Heart left ventricle (tissue), 16 donors: Measurements from ENCODE around the gene NTRK1. TPM values are rescaled to one million over a fixed set of nuclear protein-coding genes. Genes with fewer than 3 reads are reported as not detected.

ENCODE experiments used
- ATAC-seq, 4 donors: fragments of 200-7000 bp; cut with Tn5 transposase; one replicate each; pipeline ENCODE4 v1.9.1; 2020 to 2022; ENCODE audit warnings: moderate library complexity in 4 of 4, mild to moderate bottlenecking in 3 of 4, moderate number of reproducible peaks in 1 of 4
- DNase-seq, 5 donors: peaks; one replicate each; pipeline ENCODE4 v3.0.0-alpha.2; 2020
- H3K27ac ChIP-seq, 12 donors: fragments of 200-600 bp; sonication (generic) in 4 of 12; one replicate each; pipeline versions ENCODE4 v1.5.0 to v1.8.0; 2016 to 2022; ENCODE audit warnings: mild to moderate bottlenecking in 2 of 12
- H3K27me3 ChIP-seq, 9 donors: fragments of 200-600 bp; sonication (generic) in 2 of 9; one replicate each; pipeline versions ENCODE4 v1.5.1 to v1.8.0; 2016 to 2022; ENCODE audit warnings: mild to moderate bottlenecking in 3 of 9
- H3K36me3 ChIP-seq, 9 donors: fragments of 200-600 bp; sonication (generic) in 2 of 9; one replicate each; pipeline versions ENCODE4 v1.5.0 to v1.8.0; 2018 to 2022; ENCODE audit warnings: mild to moderate bottlenecking in 2 of 9
- H3K4me1 ChIP-seq, 12 donors: fragments of 200-600 bp; sonication (generic) in 4 of 12; one replicate each; pipeline versions ENCODE4 v1.5.0 to v1.8.0; 2016 to 2022; ENCODE audit warnings: mild to moderate bottlenecking in 3 of 12
- H3K4me3 ChIP-seq, 12 donors: fragments of 200-600 bp; sonication (generic) in 4 of 12; one replicate each; pipeline versions ENCODE4 v1.5.0 to v1.8.0; 2017 to 2022; ENCODE audit warnings: mild to moderate bottlenecking in 9 of 12, moderate library complexity in 4 of 12
- H3K9me3 ChIP-seq, 12 donors: fragments of 200-600 bp; sonication (generic) in 4 of 12; one replicate each; pipeline versions ENCODE4 v1.5.0 to v1.8.0; 2016 to 2022; ENCODE audit warnings: mild to moderate bottlenecking in 1 of 12
- POLR2A ChIP-seq, 2 donors: fragments of 450-650 bp; IDR thresholded peaks; one replicate each; pipeline ENCODE4 v1.6.1; 2017; ENCODE audit warnings: antibody characterized with exemption in 2 of 2, mild to moderate bottlenecking in 2 of 2, moderate library complexity in 2 of 2
- WGBS, 4 donors: extraction: QIAGEN DNeasy Blood & Tissue Kit in 2 of 4; methylation state at CpG; one replicate each; pipeline versions ENCODE4 v1.1.5 to v1.1.7; 2013 to 2018; 5-methylcytosine and 5-hydroxymethylcytosine counted together
- intact Hi-C, 10 donors: fragments of 100-400 bp; cut with DNase I; formaldehyde crosslinking; loops; one replicate each; pipeline versions ENCODE4 v1.11.1 to v1.14.2; 2022
- polyA plus RNA-seq, 2 donors: library from polyadenylated mRNA; stranded (reverse); fragments of 200-250 nt; gene quantifications; one replicate each; pipeline ENCODE4 v1.2.3, GENCODE V29; 2013
- total RNA-seq, 9 donors: library from RNA; depleted of rRNA in 2 of 9; stranded (reverse); fragments of >200 nt in 2 of 9; fragmentation: NEBNext Ultra II Directional in 3 of 9; extraction: Animal tissue kit (Norgen Biotek cat#: 25700) in 3 of 9; gene quantifications; one replicate each; pipeline versions ENCODE4 v1.1.0 to v1.2.4, GENCODE V29; 2016 to 2023
- TF ChIP-seq, protein P1 (sequence below), 12 donors: fragments of 200-600 bp; sonication (generic) in 4 of 12; IDR thresholded peaks; one replicate each; pipeline versions ENCODE4 v1.5.0 to v1.8.0; 2018 to 2022; ENCODE audit warnings: antibody characterized with exemption in 12 of 12, mild to moderate bottlenecking in 5 of 12
- donor health status: ischemic (EF 13 %, LVEDD 7.1; RV severe dilation, severe dysfunction).
- donor health status: healthy with polysubstance abuse.
- donor health status: DM: no; HTN: yes; CAD: no.
- donor health status: DM: no; HTN: no; CAD: no.
- donor health status: ischemic (EF 25% LVEDD 6.9; RV normal size, moderate dysfunction).
- donor health status: ischemic (EF 25% LVEDD 5.7; RV mildly dilated, moderate dysfunction).
- donor health status: healthy.
- donor health status: DM: yes; HTN: yes; CAD: no.
- donor health status: ischemic (EF 35%, LVEDD 5.7; RV mildly dilated, moderate dysfunction).
- donor health status: nonischemic (EF 11% LVEDD 7.7; RV severe dilation, severe dysfunction).
- donor health status: DM: yes; HTN: yes; CAD: no.
- donor health status: PGD.
- donor health status: ischemic (EF 29% LVEDD 5.4; RV normal size, mild dysfunction).
- donor health status: nonischemic (EF 23%, LVEDD 6.1; RV moderate dilation, normal function).

NTRK1 gene
- total and polyA plus RNA-seq, 11 donors: 0.22 to 1.6 (median 1.1) TPM

- Histone ChIP-seq H3K4me3 (no peak overlapping the region), H3K4me1 (peaks cover 3 to 89% (median 57%) of the 10 kb centered on the region in 12 donors), H3K9me3 (no peaks in the 10 kb centered on the region), H3K27ac (peak overlapping the region in 4 of 12 donors; percentile 26 to 46 (median 29)), H3K36me3 (peaks cover 0 to 38% (median 17%) of the 10 kb centered on the region in 9 donors), H3K27me3 (peaks cover 0 to 10% (median 0%) of the 10 kb centered on the region in 9 donors)
- intact Hi-C loops: no loop called here
- ATAC-seq (no peak), DNase-seq (peak in 1 of 5 donors; percentile 43)
- 64 to 80% (median 71%) methylated on average over 15 of the region's 15 CpGs for WGBS, 4 donors
- TF ChIP-seq, protein P1, sequence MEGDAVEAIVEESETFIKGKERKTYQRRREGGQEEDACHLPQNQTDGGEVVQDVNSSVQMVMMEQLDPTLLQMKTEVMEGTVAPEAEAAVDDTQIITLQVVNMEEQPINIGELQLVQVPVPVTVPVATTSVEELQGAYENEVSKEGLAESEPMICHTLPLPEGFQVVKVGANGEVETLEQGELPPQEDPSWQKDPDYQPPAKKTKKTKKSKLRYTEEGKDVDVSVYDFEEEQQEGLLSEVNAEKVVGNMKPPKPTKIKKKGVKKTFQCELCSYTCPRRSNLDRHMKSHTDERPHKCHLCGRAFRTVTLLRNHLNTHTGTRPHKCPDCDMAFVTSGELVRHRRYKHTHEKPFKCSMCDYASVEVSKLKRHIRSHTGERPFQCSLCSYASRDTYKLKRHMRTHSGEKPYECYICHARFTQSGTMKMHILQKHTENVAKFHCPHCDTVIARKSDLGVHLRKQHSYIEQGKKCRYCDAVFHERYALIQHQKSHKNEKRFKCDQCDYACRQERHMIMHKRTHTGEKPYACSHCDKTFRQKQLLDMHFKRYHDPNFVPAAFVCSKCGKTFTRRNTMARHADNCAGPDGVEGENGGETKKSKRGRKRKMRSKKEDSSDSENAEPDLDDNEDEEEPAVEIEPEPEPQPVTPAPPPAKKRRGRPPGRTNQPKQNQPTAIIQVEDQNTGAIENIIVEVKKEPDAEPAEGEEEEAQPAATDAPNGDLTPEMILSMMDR (IDR thresholded peaks at IDR 0.05): no peak
- no peak for TF ChIP-seq POLR2A (IDR thresholded peaks at IDR 0.05)
Measured at GRCh38 chr1:156903328-156904091, 42.8 kb downstream of the NTRK1 start.

DNA sequence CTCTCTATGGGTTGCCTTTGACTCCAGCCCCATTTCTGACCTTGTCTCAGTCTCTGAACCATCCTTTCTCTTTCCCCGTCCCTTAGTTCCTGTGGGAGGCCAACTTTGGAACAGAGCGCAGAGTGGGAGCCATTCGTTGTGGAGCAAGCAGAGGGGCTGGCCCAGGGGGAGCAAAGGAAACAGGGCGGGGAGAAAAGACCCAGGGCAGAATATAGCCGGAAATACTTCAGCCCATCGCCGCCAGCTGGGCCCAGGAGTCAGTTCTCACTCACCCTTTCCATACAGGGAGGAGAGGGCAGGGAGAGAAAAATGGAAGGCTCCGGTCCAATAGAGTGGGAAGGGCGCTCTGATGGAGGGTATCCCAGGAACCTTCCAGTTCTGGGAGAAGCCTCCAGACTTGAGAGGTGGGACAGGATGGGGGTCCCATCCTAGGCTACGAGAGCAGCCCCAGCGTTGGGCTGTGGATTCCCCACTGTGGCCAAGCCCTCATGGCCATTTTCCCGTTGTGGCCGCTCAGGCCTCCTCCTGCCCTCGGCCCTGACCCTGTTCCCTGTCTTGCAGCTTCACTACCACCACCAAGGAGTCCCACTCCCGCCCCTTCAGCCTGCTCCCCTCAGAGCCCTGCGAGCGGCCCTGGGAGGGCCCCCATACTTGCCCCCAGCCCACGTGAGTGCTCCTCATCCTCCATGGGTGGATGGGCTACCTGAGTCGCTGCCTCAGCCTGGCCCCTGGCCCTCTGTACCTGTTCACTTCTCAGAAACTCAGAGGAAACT is 43.7 kb downstream of the NTRK1 start:
- intact Hi-C loops: no loop called here
- no peaks in the 10 kb centered on the region for H3K9me3 ChIP-seq
- peak overlapping the region in 6 of 12 donors; percentile 20 to 57 (median 29) for H3K27ac ChIP-seq
- H3K27me3 ChIP-seq: peaks cover 0 to 19% (median 0%) of the 10 kb centered on the region in 9 donors
- ATAC-seq (peak in 2 of 4 donors; percentile 12 to 50), DNase-seq (peak in 2 of 5 donors; percentile 44 to 46)
- no peak overlapping the region for H3K4me3 ChIP-seq
- WGBS, 4 donors: 65 to 73% (median 69%) methylated on average over 16 to 19 of the region's 19 CpGs
- no peak for TF ChIP-seq POLR2A (IDR thresholded peaks at IDR 0.05)
- TF ChIP-seq, protein P1 (IDR thresholded peaks at IDR 0.05): no peak
- peaks cover 1 to 86% (median 51%) of the 10 kb centered on the region in 12 donors for H3K4me1 ChIP-seq
- peaks cover 0 to 47% (median 24%) of the 10 kb centered on the region in 9 donors for H3K36me3 ChIP-seq

- ATAC-seq (no peak), DNase-seq (peak in 1 of 5 donors; percentile 59)
- Histone ChIP-seq H3K4me3 (no peak overlapping the region), H3K9me3 (no peaks in the 10 kb centered on the region), H3K4me1 (peaks cover 0 to 81% (median 43%) of the 10 kb centered on the region in 12 donors), H3K27me3 (peaks cover 0 to 27% (median 0%) of the 10 kb centered on the region in 9 donors), H3K27ac (no peak overlapping the region), H3K36me3 (peaks cover 0 to 55% (median 24%) of the 10 kb centered on the region in 9 donors)
- 76 to 89% (median 81%) methylated on average over 13 to 16 of the region's 16 CpGs for WGBS, 4 donors
- intact Hi-C loops: no loop called here
- no peak for TF ChIP-seq POLR2A (IDR thresholded peaks at IDR 0.05)
- TF ChIP-seq, protein P1 (IDR thresholded peaks at IDR 0.05): no peak
Measured at GRCh38 chr1:156905176-156905575, 44.5 kb downstream of the NTRK1 start.

- ATAC-seq (no peak), DNase-seq (no peak)
- no peak overlapping the region for H3K27ac ChIP-seq
- intact Hi-C loops: no loop called here
- H3K4me3 ChIP-seq: no peak overlapping the region
- TF ChIP-seq POLR2A (IDR thresholded peaks at IDR 0.05): no peak
- TF ChIP-seq, protein P1 (IDR thresholded peaks at IDR 0.05): no peak
- H3K36me3 ChIP-seq: peaks cover 0 to 59% (median 24%) of the 10 kb centered on the region in 9 donors
- H3K9me3 ChIP-seq: no peaks in the 10 kb centered on the region
- H3K4me1 ChIP-seq: peaks cover 0 to 81% (median 38%) of the 10 kb centered on the region in 12 donors
- WGBS, 4 donors: 42 to 66% (median 61%) methylated on average over 4 of the region's 4 CpGs
- peaks cover 0 to 27% (median 0%) of the 10 kb centered on the region in 9 donors for H3K27me3 ChIP-seq
Measured at GRCh38 chr1:156905651-156906050, 45.0 kb downstream of the NTRK1 start.
